ENCODE results near the gene ADAM12.

DNA sequence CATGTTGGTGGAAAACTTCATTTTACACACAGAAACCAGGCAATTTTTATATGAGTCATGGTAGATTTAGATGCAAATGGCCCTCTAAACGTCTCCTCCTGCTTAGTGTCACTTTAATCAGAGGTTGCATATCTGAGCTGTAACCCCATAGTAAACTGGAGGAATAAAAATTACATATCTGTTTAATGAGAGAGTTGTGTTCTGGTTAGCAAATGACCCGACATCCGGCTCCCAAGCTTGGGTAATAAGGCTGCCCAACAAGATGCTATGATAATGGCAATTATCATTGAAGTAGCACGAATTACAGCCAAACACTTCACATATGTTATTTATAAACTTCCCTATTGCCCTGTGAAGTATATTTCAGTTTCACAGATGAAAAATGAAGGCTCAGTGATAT, 10.6 kb upstream of the ADAM12 start:
- TF ChIP-seq, protein P1, sequence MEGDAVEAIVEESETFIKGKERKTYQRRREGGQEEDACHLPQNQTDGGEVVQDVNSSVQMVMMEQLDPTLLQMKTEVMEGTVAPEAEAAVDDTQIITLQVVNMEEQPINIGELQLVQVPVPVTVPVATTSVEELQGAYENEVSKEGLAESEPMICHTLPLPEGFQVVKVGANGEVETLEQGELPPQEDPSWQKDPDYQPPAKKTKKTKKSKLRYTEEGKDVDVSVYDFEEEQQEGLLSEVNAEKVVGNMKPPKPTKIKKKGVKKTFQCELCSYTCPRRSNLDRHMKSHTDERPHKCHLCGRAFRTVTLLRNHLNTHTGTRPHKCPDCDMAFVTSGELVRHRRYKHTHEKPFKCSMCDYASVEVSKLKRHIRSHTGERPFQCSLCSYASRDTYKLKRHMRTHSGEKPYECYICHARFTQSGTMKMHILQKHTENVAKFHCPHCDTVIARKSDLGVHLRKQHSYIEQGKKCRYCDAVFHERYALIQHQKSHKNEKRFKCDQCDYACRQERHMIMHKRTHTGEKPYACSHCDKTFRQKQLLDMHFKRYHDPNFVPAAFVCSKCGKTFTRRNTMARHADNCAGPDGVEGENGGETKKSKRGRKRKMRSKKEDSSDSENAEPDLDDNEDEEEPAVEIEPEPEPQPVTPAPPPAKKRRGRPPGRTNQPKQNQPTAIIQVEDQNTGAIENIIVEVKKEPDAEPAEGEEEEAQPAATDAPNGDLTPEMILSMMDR (IDR thresholded peaks at IDR 0.05 in 8 of 11, conservative IDR thresholded peaks at IDR 0.05 in 3 of 11) = no peak
- TF ChIP-seq POLR2AphosphoS5 (IDR thresholded peaks at IDR 0.05) = no peak
- no peak for TF ChIP-seq POLR2A (IDR thresholded peaks at IDR 0.05)

All from spleen (tissue), 7 donors.